Spleen (tissue), 11 donors: ENCODE results near the gene KIF5A. TPM values are rescaled to one million over a fixed set of nuclear protein-coding genes. Genes with fewer than 3 reads are reported as not detected.

Experiments
- DNase-seq: peaks from one replicate; pipeline ENCODE4 v3.0.0-alpha.2; 2020
- H3K27ac ChIP-seq, 8 donors: fragments of 200-600 bp; sonication (generic) in 7 of 8; 1 replicate in 4 of 8; 2 replicates in 4 of 8; pipeline versions ENCODE4 v1.5.0 to v1.8.0; 2016 to 2021; ENCODE audit warnings: inconsistent platforms in 4 of 8, mild to moderate bottlenecking in 4 of 8, moderate library complexity in 1 of 8
- H3K27me3 ChIP-seq, 7 donors: fragments of 200-600 bp; sonication (generic) in 6 of 7; replicated peaks in 1 of 7; 1 replicate in 4 of 7; 2 replicates in 3 of 7; pipeline versions ENCODE4 v1.5.0 to v1.8.0; 2016 to 2021; ENCODE audit warnings: inconsistent platforms in 3 of 7, mild to moderate bottlenecking in 1 of 7
- H3K36me3 ChIP-seq, 6 donors: fragments of 200-600 bp; sonication (generic) in 5 of 6; 1 replicate in 4 of 6; 2 replicates in 2 of 6; pipeline versions ENCODE4 v1.5.0 to v1.8.0; 2016 to 2021; ENCODE audit warnings: inconsistent platforms in 2 of 6
- H3K4me1 ChIP-seq, 6 donors: fragments of 200-600 bp; sonication (generic) in 5 of 6; 1 replicate in 3 of 6; 2 replicates in 3 of 6; pipeline versions ENCODE4 v1.5.0 to v1.8.0; 2016 to 2021; ENCODE audit warnings: inconsistent platforms in 3 of 6
- H3K4me3 ChIP-seq, 8 donors: fragments of 200-600 bp; sonication (generic) in 7 of 8; 1 replicate in 4 of 8; 2 replicates in 4 of 8; pipeline versions ENCODE4 v1.5.0 to v1.8.0; 2016 to 2021; ENCODE audit warnings: inconsistent platforms in 4 of 8, mild to moderate bottlenecking in 4 of 8, moderate library complexity in 2 of 8
- H3K9me3 ChIP-seq, 8 donors: fragments of 200-600 bp; sonication (generic) in 7 of 8; 1 replicate in 4 of 8; 2 replicates in 4 of 8; pipeline versions ENCODE4 v1.5.0 to v1.8.0; 2016 to 2021; ENCODE audit warnings: inconsistent platforms in 4 of 8
- CTCF ChIP-seq, 11 experiments: fragments of 200-600 bp in 7 of 11; fragments of 450-650 bp in 4 of 11; sonication (generic) in 4 of 11; IDR thresholded peaks in 8 of 11; conservative IDR thresholded peaks in 3 of 11; 1 replicate in 7 of 11; 2 replicates in 4 of 11; pipeline versions ENCODE4 v1.4.0 to v1.8.0; 2016 to 2021; ENCODE audit warnings: antibody characterized with exemption in 11 of 11, inconsistent platforms in 4 of 11, mild to moderate bottlenecking in 1 of 11
- POLR2A ChIP-seq, 3 donors: fragments of 450-650 bp; IDR thresholded peaks; one replicate each; pipeline ENCODE4 v1.5.1; 2017; ENCODE audit warnings: antibody characterized with exemption in 3 of 3, mild to moderate bottlenecking in 1 of 3
- POLR2AphosphoS5 ChIP-seq, 3 donors: sonication (generic); formaldehyde crosslinking; IDR thresholded peaks; one replicate each; pipeline ENCODE4 v1.5.1; 2017; ENCODE audit warnings: antibody characterized with exemption in 3 of 3
- whole genome bisulfite sequencing, 5 donors: extraction: QIAGEN DNeasy Blood & Tissue Kit in 3 of 5; methylation state at CpG; one replicate each; pipeline versions ENCODE4 v1.1.5 to v1.1.7; 2013 to 2018; 5-methylcytosine and 5-hydroxymethylcytosine counted together
- intact Hi-C: fragments of 100-400 bp; cut with DNase I; formaldehyde crosslinking; loops from one replicate; pipeline ENCODE4 v1.15.0; 2023; ENCODE audit warnings: low total_unique reads
- polyA plus RNA-seq, 3 donors: library from polyadenylated mRNA; stranded (reverse); fragments of 200-250 nt; gene quantifications; one replicate each; pipeline ENCODE4 v1.2.1, GENCODE V29; 2013
- total RNA-seq, 7 donors: library from RNA; depleted of rRNA in 3 of 7; stranded (reverse); fragments of >200 nt in 3 of 7; fragmentation: NEBNext Ultra II Directional in 4 of 7; extraction: Animal tissue kit (Norgen Biotek cat#: 25700) in 4 of 7; gene quantifications; one replicate each; pipeline versions ENCODE4 v1.1.0 to v1.2.1, GENCODE V29; 2016 to 2021
- donor health status: healthy with polysubstance abuse.
- donor health status: DM: no; HTN: no; CAD: no; lungs with moderate emphysema.
- donor health status: DM: no; HTN: no; CAD: no.
- donor health status: Bipolar disorder and iron deficiency.
- donor health status: healthy.
- donor health status: DM: no; HTN: no; CAD: no.
- donor health status: DM: yes; HTN: yes; CAD: no.

KIF5A gene
- total and polyA plus RNA-seq, 10 donors = 0.07 to 0.76 (median 0.13) TPM; not detected in 1

DNA sequence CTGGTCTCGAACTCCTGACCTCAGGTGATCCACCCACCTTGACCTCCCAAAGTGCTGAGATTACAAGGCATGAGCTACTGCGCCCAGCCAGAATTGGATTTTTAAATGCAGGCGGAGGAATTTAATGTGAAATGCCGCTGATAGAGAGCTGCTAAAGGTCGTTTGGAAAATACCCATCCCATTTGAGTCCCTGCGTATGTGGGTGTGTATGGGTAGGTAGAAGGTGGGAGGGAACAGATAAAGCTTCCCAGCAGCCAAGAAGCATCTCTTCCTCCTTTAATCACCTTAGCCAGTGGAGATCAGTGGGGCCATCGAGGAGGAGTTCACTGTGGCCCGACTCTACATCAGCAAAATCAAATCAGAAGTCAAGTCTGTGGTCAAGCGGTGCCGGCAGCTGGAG lies 25.0 kb downstream of the KIF5A start:
- H3K4me3 ChIP-seq = no peak overlapping the region
- TF ChIP-seq CTCF (IDR thresholded peaks at IDR 0.05 in 8 of 11, conservative IDR thresholded peaks at IDR 0.05 in 3 of 11) (no peak), POLR2A (IDR thresholded peaks at IDR 0.05) (no peak), POLR2AphosphoS5 (IDR thresholded peaks at IDR 0.05) (no peak)
- peaks cover 0 to 7% (median 0%) of the 10 kb centered on the region in 7 donors for H3K27me3 ChIP-seq
- no peaks in the 10 kb centered on the region for H3K9me3 ChIP-seq
- no peaks in the 10 kb centered on the region for H3K4me1 ChIP-seq
- DNase-seq = no peak
- H3K27ac ChIP-seq = no peak overlapping the region
- H3K36me3 ChIP-seq = no peaks in the 10 kb centered on the region
- WGBS, 5 donors = 81 to 92% (median 87%) methylated on average over 10 of the region's 10 CpGs
- intact Hi-C loops = no loop called here

GRCh38 chr12:57575771-57576612 lies 26.1 kb downstream of the KIF5A start:
- no peaks in the 10 kb centered on the region for H3K27me3 ChIP-seq
- no peaks in the 10 kb centered on the region for H3K9me3 ChIP-seq
- no peak overlapping the region for H3K4me3 ChIP-seq
- no peaks in the 10 kb centered on the region for H3K4me1 ChIP-seq
- H3K36me3 ChIP-seq = no peaks in the 10 kb centered on the region
- intact Hi-C loops = no loop called here
- DNase-seq = no peak
- 81 to 91% (median 84%) methylated on average over 12 of the region's 12 CpGs for WGBS, 5 donors
- H3K27ac ChIP-seq = no peak overlapping the region
- TF ChIP-seq POLR2AphosphoS5 (IDR thresholded peaks at IDR 0.05) = no peak
- TF ChIP-seq CTCF (IDR thresholded peaks at IDR 0.05 in 8 of 11, conservative IDR thresholded peaks at IDR 0.05 in 3 of 11) = no peak
- no peak for TF ChIP-seq POLR2A (IDR thresholded peaks at IDR 0.05)

DNA sequence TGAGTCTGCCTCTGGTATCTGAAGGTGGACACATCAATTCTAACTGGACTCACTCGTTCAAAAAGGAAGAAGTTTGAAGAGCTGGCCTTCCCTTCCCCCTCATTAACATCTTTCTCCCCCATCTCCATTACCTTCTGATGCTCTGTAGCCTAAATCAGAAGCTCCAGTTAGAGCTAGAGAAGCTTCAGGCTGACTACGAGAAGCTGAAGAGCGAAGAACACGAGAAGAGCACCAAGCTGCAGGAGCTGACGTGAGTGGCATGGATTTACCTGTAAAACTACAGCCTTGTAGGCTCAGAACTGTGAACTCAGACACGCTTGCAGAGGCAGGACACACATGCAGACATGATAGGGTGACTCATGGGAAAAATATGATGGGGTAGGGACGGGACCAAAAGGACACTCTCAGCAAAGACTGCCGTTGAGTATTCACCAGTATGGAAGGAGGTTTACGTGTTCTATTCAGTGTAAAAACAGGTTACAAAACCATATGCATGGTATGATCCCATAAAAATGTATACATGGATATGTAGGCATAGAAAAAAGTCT lies 26.8 kb downstream of the KIF5A start:
- intact Hi-C loops = no loop called here
- H3K36me3 ChIP-seq = no peaks in the 10 kb centered on the region
- no peak overlapping the region for H3K27ac ChIP-seq
- no peaks in the 10 kb centered on the region for H3K4me1 ChIP-seq
- TF ChIP-seq CTCF (IDR thresholded peaks at IDR 0.05 in 8 of 11, conservative IDR thresholded peaks at IDR 0.05 in 3 of 11) = no peak
- TF ChIP-seq POLR2AphosphoS5 (IDR thresholded peaks at IDR 0.05) = no peak
- no peak for TF ChIP-seq POLR2A (IDR thresholded peaks at IDR 0.05)
- H3K4me3 ChIP-seq = no peak overlapping the region
- no peaks in the 10 kb centered on the region for H3K9me3 ChIP-seq
- 79 to 90% (median 84%) methylated on average over 9 of the region's 9 CpGs for WGBS, 5 donors
- no peak for DNase-seq
- peaks cover 0 to 5% (median 0%) of the 10 kb centered on the region in 7 donors for H3K27me3 ChIP-seq
